GM19043 (cell line): Measurements from ENCODE around the gene CAPN9.

ENCODE experiments used
- ATAC-seq: cut with Tn5 transposase; IDR thresholded peaks from one replicate; pipeline ENCODE4 v1.9.1; 2021; ENCODE audit warnings: low read depth; ENCODE audit not compliant: unreplicated experiment

The CAPN9 gene

GRCh38 chr1:230819976-230820375 lies 72.8 kb downstream of the CAPN9 start:
- no peak for ATAC-seq

GRCh38 chr1:230820568-230820967 lies 73.4 kb downstream of the CAPN9 start:
- no peak for ATAC-seq

GRCh38 chr1:230821346-230821745 lies 74.2 kb downstream of the CAPN9 start:
- no peak for ATAC-seq

- no peak for ATAC-seq
Measured at GRCh38 chr1:230822092-230822581, 74.9 kb downstream of the CAPN9 start.

GRCh38 chr1:230823426-230823825 lies 76.2 kb downstream of the CAPN9 start:
- no peak for ATAC-seq

- ATAC-seq, result no peak
Measured at GRCh38 chr1:230823931-230824381, 76.8 kb downstream of the CAPN9 start.

GRCh38 chr1:230824551-230824918 lies 77.3 kb downstream of the CAPN9 start:
- no peak for ATAC-seq

GRCh38 chr1:230824919-230825721 lies 77.9 kb downstream of the CAPN9 start:
- no peak for ATAC-seq

GRCh38 chr1:230825761-230826160 lies 78.6 kb downstream of the CAPN9 start:
- ATAC-seq, result no peak

GRCh38 chr1:230826166-230826875 lies 79.1 kb downstream of the CAPN9 start:
- no peak for ATAC-seq

- no peak for ATAC-seq
Measured at GRCh38 chr1:230827081-230827681, 80.0 kb downstream of the CAPN9 start.

GRCh38 chr1:230827801-230828200 lies 80.6 kb downstream of the CAPN9 start:
- ATAC-seq, result no peak

GRCh38 chr1:230828421-230828820 lies 81.2 kb downstream of the CAPN9 start:
- ATAC-seq, result no peak

GRCh38 chr1:230831771-230832170 lies 84.6 kb downstream of the CAPN9 start:
- ATAC-seq, result no peak

- ATAC-seq, result no peak
Measured at GRCh38 chr1:230832476-230832875, 85.3 kb downstream of the CAPN9 start.

GRCh38 chr1:230833511-230833910 lies 86.3 kb downstream of the CAPN9 start:
- no peak for ATAC-seq

- no peak for ATAC-seq
Measured at GRCh38 chr1:230834292-230834691, 87.1 kb downstream of the CAPN9 start.

- ATAC-seq, result no peak
Measured at GRCh38 chr1:230836347-230836746, 89.2 kb downstream of the CAPN9 start.

GRCh38 chr1:230836793-230837192 lies 89.6 kb downstream of the CAPN9 start:
- ATAC-seq, result no peak

- no peak for ATAC-seq
Measured at GRCh38 chr1:230839173-230839572, 92.0 kb downstream of the CAPN9 start.

- no peak for ATAC-seq
Measured at GRCh38 chr1:230842801-230843200, 95.6 kb downstream of the CAPN9 start.
